ENCODE results near the gene PDE1C.

Gene PDE1C

DNA sequence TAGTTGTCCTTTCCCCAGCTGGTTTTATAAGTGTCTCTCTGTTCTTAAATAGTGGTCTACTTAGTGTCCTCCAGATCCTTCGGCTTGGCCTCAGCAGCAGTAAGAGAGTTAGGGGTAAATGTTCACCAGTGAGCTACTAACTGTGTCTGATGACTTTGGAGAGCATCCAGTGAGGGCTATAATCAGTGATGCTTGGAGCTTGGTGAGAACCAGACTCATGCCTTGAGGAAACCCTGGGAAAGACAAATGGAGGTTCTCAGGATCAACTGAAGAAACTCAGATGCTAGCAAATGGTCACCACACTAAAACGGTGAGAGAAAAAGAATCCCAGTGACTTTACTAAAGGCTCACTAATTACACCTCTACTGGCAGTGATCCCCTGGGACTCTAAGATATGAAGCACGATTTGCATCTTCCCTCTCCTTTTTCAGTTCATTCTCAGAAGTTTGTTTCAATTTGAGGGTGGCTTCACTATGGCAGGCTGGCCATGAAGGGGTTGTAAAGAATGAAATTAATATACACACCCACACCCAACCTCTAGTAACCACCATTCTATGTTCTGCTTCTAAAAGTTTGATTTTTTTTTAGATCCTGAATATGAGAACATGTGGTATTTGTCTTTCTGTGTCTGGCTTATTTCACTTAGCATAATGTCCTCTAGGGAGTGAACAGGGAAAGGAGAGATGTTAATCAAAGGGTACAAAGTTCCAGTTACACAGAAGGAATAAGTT lies 177.9 kb downstream of the PDE1C start:
- DNase-seq (ENCODE audit: low read depth), result no peak

GRCh38 chr7:31890766-31891165 lies 179.4 kb downstream of the PDE1C start:
- DNase-seq (ENCODE audit: low read depth), result no peak

- no peak for DNase-seq (ENCODE audit: low read depth)
Observed at GRCh38 chr7:31890198-31890597, 180.0 kb downstream of the PDE1C start.

DNA sequence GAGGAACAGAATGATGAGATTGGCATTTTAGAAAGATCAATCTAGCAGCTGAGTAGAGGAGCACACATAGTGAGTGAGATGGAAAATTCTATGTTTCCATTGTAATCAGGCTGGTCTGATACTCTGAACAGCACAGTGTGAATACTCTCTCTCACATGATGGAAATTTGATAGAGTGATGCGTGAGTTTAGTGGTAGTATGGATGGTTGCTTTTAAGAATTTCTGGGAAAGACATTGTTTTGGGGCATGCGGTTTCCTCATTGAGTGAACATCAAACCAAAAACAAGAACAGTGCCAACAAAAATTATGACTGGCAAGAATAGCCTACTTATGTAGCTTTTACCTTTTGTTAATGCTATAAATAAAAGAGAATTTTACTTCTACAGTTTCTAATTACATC lies 183.2 kb downstream of the PDE1C start:
- no peak for DNase-seq (ENCODE audit: low read depth)

- DNase-seq (ENCODE audit: low read depth), result no peak
Observed at GRCh38 chr7:31885171-31885570, 185.0 kb downstream of the PDE1C start.

GRCh38 chr7:31883761-31884164 lies 186.4 kb downstream of the PDE1C start:
- DNase-seq (ENCODE audit: low read depth), result no peak

GRCh38 chr7:31882187-31882586 lies 188.0 kb downstream of the PDE1C start:
- no peak for DNase-seq (ENCODE audit: low read depth)

DNA sequence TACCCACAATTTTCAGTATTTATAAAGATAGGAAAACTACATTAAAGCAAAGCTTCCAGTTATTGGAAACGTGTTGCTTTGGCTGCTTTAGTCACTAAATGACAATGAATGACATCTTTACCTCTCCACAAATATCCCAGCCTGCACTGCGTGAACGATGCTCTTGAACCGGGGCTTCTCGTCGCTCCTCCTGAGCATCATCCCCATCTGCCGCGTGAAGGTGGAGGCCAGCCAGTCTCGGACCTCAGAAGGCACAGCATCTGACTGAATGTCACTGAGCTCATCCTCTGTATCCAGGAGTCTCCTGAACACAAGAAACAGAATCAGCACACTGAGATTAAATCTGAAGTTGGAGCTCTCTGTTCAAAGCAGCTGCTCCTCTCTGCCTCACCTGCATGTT lies 191.3 kb downstream of the PDE1C start:
- no peak for DNase-seq (ENCODE audit: low read depth)

GRCh38 chr7:31875424-31875823 lies 194.8 kb downstream of the PDE1C start:
- no peak for DNase-seq (ENCODE audit: low read depth)

GRCh38 chr7:31874631-31875386 lies 195.4 kb downstream of the PDE1C start:
- DNase-seq (ENCODE audit: low read depth), result no peak

- no peak for DNase-seq (ENCODE audit: low read depth)
Observed at GRCh38 chr7:31873816-31874597, 196.2 kb downstream of the PDE1C start.

DNA sequence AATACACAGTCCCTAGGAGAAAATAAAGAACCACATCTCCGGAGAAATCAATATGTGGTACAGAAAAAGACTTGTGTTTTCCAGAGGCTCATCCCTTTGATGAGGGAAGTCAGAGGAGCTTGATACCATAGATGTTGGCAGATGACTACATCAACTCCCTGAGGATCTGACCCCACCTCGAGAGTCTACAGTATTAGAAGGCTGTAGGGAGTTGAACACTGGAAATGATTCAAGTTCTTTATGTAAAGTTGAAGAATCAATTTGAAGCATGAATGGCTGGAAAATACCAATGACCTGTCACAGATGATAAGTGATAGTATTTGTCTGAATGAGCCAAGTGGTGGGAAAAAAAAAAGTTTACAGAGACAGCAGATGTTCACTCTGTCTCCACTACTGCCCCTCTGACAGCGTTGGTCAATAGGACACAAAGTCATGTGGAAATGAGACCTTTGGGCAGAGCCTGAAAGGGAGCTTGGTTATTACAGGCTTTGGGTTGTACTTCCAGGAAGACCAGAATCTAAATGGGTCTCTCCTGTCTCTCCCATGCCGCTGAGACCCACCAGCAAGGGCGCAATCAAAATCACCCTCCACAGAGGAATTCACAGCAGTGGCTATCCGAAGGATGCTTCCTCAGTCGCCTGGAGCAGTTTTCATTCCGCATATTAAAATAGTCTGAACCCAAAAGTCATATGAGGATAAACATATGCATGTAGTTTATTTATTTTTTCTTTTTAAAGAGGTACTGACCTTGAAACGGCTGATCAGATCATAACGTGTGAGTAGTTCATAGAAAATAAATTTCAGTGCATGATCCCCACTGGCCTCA lies 197.4 kb downstream of the PDE1C start:
- no peak for DNase-seq (ENCODE audit: low read depth)

- DNase-seq (ENCODE audit: low read depth), result no peak
Observed at GRCh38 chr7:31864646-31865045, 205.6 kb downstream of the PDE1C start.

GRCh38 chr7:31860925-31861324 lies 209.3 kb downstream of the PDE1C start:
- DNase-seq (ENCODE audit: low read depth), result no peak

- DNase-seq (ENCODE audit: low read depth), result no peak
Observed at GRCh38 chr7:31858055-31858454, 212.2 kb downstream of the PDE1C start.

- DNase-seq (ENCODE audit: low read depth), result no peak
Observed at GRCh38 chr7:31857172-31857571, 213.0 kb downstream of the PDE1C start.

- no peak for DNase-seq (ENCODE audit: low read depth)
Observed at GRCh38 chr7:31856337-31856736, 213.9 kb downstream of the PDE1C start.

- DNase-seq (ENCODE audit: low read depth), result no peak
Observed at GRCh38 chr7:31855530-31855929, 214.7 kb downstream of the PDE1C start.

GRCh38 chr7:31853380-31853779 lies 216.8 kb downstream of the PDE1C start:
- DNase-seq (ENCODE audit: low read depth), result no peak

GRCh38 chr7:31852462-31852861 lies 217.7 kb downstream of the PDE1C start:
- DNase-seq (ENCODE audit: low read depth), result no peak

- DNase-seq (ENCODE audit: low read depth), result no peak
Observed at GRCh38 chr7:31851119-31851518, 219.1 kb downstream of the PDE1C start.

- DNase-seq (ENCODE audit: low read depth), result no peak
Observed at GRCh38 chr7:31850601-31851000, 219.6 kb downstream of the PDE1C start.

All from activated T-cell treated with anti-CD3 and anti-CD28 coated beads for 1 hour (primary cell).